Stimulated activated naive CD8-positive, alpha-beta T cell treated with anti-CD3 and anti-CD28 coated beads, Interleukin-15, Interleukin-2, amounts not matched to agents 100 ng/mL and 50 ng/mL, for 24 hours (primary cell): ENCODE results near the gene IWS1.
A peak's percentile ranks its signal among the peaks of the same experiment; 100 is the strongest.
"Not testable (repeated sequence)": the region's sequence is repeated elsewhere in the genome, so short reads cannot be mapped to it uniquely, and the experiment has no call there.

Source experiments
- H3K27ac Mint-ChIP-seq: one replicate; pipeline ENCODE4 v1.8.0; 2021; ENCODE audit warnings: mild to moderate bottlenecking, mixed read lengths
- H3K27me3 Mint-ChIP-seq: one replicate; pipeline ENCODE4 v1.8.0; 2021; ENCODE audit warnings: mixed read lengths
- H3K36me3 Mint-ChIP-seq: one replicate; pipeline ENCODE4 v1.8.0; 2021; ENCODE audit warnings: low read depth, mixed read lengths
- H3K4me1 Mint-ChIP-seq: one replicate; pipeline ENCODE4 v1.8.0; 2021; ENCODE audit warnings: low read depth, mixed read lengths
- H3K4me3 Mint-ChIP-seq: one replicate; pipeline ENCODE4 v1.8.0; 2021; ENCODE audit warnings: mild to moderate bottlenecking, mixed read lengths
- H3K9me3 Mint-ChIP-seq: one replicate; pipeline ENCODE4 v1.8.0; 2021; ENCODE audit warnings: mixed read lengths

IWS1 gene

GRCh38 chr2:127545189-127545588 is 18.9 kb upstream of the IWS1 start:
- Mint-ChIP-seq H3K27me3 (peaks cover 26% of the 10 kb centered on the region), H3K4me3 (no peak overlapping the region), H3K9me3 (no peaks in the 10 kb centered on the region), H3K36me3 (no peaks in the 10 kb centered on the region), H3K4me1 (no peaks in the 10 kb centered on the region), H3K27ac (no peak overlapping the region)

GRCh38 chr2:127543013-127543501 is 16.8 kb upstream of the IWS1 start:
- H3K4me1 Mint-ChIP-seq, H3K27ac Mint-ChIP-seq, H3K36me3 Mint-ChIP-seq, H3K9me3 Mint-ChIP-seq, H3K4me3 Mint-ChIP-seq: not testable (repeated sequence)
- peaks cover 23% of the 10 kb centered on the region for H3K27me3 Mint-ChIP-seq

- Mint-ChIP-seq H3K4me1 (no peaks in the 10 kb centered on the region), H3K4me3 (no peak overlapping the region), H3K9me3 (no peaks in the 10 kb centered on the region), H3K27me3 (peaks cover 17% of the 10 kb centered on the region), H3K36me3 (no peaks in the 10 kb centered on the region), H3K27ac (no peak overlapping the region)
Measured at GRCh38 chr2:127542231-127542630, 15.9 kb upstream of the IWS1 start.

- Mint-ChIP-seq H3K27ac (no peak overlapping the region), H3K27me3 (peaks cover 12% of the 10 kb centered on the region), H3K4me3 (no peak overlapping the region), H3K36me3 (no peaks in the 10 kb centered on the region), H3K9me3 (no peaks in the 10 kb centered on the region), H3K4me1 (no peaks in the 10 kb centered on the region)
Measured at GRCh38 chr2:127541809-127542208, 15.5 kb upstream of the IWS1 start.

DNA sequence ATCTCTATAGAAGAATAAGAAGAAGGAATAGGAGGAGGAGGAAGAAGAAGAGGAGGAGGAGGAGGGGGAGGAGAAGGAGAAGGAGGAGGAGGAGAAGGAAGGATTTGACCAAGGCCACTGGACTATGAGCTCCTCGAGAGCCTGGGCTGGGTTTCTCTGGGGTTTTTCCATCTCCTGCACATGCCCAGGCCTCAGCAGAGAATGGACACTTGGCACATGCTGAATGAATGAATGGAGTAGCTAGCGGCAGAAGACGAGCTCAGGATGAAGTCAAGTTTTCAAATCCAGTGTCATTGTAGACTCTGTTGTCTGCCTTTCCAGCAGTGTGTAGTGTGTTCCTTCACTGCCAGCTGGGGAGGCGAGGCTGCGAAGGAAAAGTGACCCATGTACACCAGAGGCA is 11.4 kb upstream of the IWS1 start:
- Mint-ChIP-seq H3K27ac (no peak overlapping the region), H3K9me3 (no peaks in the 10 kb centered on the region), H3K4me1 (no peaks in the 10 kb centered on the region), H3K4me3 (no peak overlapping the region), H3K36me3 (no peaks in the 10 kb centered on the region), H3K27me3 (peaks cover 9% of the 10 kb centered on the region)

DNA sequence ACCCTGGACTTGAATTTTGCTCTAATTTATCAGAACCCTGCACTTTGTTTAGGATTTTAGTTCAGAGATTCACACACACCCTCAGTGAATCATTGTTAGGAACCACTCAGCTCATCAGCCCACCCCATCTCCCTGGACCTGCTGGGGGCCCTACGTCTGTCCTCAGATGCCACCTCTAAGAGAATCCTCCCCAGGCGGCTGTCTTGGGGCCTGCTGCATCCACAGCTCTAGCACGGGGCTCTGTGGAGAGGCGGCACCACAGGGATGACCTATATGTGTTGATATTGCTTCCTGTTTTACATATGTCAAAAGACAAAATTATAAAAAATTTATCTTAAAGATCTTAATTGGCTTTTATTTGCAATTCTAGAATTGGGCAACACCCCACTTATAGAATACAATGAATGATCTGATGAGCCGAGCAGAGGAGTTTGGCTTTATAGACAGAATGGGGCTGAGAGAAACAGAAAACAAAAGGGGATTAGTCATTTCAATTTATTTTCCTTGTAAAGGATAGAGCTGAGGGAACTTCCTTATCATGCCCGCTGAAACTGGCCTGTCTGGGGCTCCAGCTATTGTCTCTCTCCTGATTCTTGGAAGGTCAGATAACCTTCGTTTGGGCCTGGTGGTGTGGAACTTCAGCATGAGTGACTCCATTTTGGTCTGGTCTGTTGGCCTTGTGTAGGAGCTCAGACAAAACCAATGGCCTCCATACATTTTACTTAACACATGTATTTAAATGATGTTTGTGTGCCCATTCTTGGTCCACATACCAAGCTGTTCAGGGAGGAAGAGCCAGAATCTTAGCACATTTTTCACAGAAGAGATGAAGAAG is 10.6 kb upstream of the IWS1 start:
- H3K4me3 Mint-ChIP-seq: no peak overlapping the region
- H3K4me1 Mint-ChIP-seq: no peaks in the 10 kb centered on the region

GRCh38 chr2:127535918-127536317 is 9.6 kb upstream of the IWS1 start:
- no peaks in the 10 kb centered on the region for H3K9me3 Mint-ChIP-seq
- H3K27me3 Mint-ChIP-seq: peaks cover 6% of the 10 kb centered on the region
- H3K36me3 Mint-ChIP-seq: no peaks in the 10 kb centered on the region
- no peaks in the 10 kb centered on the region for H3K4me1 Mint-ChIP-seq
- no peak overlapping the region for H3K4me3 Mint-ChIP-seq
- no peak overlapping the region for H3K27ac Mint-ChIP-seq

More for the DNA sequence above, 10.6 kb upstream of the IWS1 start:
- peaks cover 6% of the 10 kb centered on the region for H3K27me3 Mint-ChIP-seq
- H3K36me3 Mint-ChIP-seq: no peaks in the 10 kb centered on the region
- no peak overlapping the region for H3K27ac Mint-ChIP-seq
- H3K9me3 Mint-ChIP-seq: no peaks in the 10 kb centered on the region

DNA sequence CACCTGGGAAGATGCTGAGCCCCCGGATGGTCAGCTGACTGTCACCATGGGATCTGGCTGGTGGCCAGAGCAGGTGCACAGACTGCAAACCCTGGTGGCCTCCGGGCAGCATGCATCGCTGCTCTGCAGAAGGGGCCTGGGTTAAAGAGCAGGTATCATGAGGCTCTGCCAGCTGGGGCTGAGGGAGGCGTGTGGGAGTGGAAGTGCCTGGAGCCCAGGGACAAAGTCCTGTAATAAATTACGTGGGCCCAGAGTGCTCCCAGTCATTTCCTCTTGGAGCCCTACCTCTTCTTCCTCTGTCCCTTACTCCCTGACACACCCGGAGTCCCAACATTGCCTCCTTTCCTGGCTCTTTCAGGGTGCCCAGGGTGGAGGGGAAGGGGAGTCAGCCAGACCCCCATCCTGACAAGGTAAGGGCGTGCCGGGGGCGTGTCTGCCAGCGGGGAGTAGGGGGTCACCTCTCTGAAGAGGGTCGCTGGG is 9.2 kb upstream of the IWS1 start, which contains the start of gene MYO7B:
MYO7B (plus strand) TSS at position 262 of the 480 bp plus-strand sequence. CDS start 24,040 bp downstream, outside the sequence.
- H3K36me3 Mint-ChIP-seq: no peaks in the 10 kb centered on the region
- no peak within 1 kb of the TSS for H3K27ac Mint-ChIP-seq
- no peaks in the 10 kb centered on the region for H3K4me1 Mint-ChIP-seq
- H3K9me3 Mint-ChIP-seq: no peaks in the 10 kb centered on the region
- H3K4me3 Mint-ChIP-seq: no peak within 1 kb of the TSS
- peaks cover 6% of the 10 kb centered on the region for H3K27me3 Mint-ChIP-seq

DNA sequence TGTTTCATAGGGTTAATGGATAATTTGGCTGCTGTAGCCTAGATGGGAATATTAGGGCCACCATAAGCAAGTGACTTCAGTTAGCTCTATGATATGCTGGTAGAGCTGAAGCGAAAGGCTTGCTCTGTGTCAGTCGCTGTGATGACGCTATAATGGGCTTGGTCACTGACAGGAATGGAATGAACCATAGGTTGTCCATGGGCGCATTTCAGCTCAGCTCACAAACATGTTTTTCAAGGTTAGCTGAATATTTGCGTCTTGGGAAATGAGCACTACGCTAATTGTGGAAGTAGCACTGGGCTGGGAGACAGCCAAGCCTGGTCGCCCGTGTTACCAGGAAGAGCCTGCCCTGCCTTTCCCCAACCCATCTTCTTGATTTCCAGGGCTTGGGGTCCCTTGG is 6.0 kb upstream of the IWS1 start:
- no peak overlapping the region for H3K27ac Mint-ChIP-seq
- peaks cover 3% of the 10 kb centered on the region for H3K4me1 Mint-ChIP-seq
- H3K4me3 Mint-ChIP-seq: no peak overlapping the region
- H3K9me3 Mint-ChIP-seq: no peaks in the 10 kb centered on the region
- H3K27me3 Mint-ChIP-seq: no peaks in the 10 kb centered on the region
- no peaks in the 10 kb centered on the region for H3K36me3 Mint-ChIP-seq

DNA sequence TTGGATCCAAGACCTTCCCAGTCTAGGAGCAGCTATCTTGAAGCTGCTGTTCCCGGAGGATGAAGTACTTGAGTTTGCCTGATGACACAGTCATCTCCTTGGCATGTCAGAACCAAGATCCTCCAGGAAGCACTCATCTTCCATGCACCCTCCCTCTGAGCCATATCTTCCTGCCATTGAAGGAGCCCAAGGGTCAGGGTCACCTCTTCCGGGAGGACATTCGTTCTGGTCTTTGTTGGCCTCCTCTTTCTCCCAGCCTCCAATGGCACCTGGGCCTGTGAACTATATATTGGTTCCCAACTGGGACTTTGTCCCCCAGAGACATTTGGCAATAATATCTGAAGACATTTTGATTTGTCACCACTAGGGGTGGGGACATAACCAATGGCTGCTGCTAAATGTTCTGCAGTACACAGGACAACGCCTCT is 4.9 kb upstream of the IWS1 start:
- Mint-ChIP-seq H3K36me3 (no peaks in the 10 kb centered on the region), H3K9me3 (no peaks in the 10 kb centered on the region), H3K27me3 (no peaks in the 10 kb centered on the region), H3K27ac (no peak overlapping the region), H3K4me3 (no peak overlapping the region), H3K4me1 (peaks cover 11% of the 10 kb centered on the region)

DNA sequence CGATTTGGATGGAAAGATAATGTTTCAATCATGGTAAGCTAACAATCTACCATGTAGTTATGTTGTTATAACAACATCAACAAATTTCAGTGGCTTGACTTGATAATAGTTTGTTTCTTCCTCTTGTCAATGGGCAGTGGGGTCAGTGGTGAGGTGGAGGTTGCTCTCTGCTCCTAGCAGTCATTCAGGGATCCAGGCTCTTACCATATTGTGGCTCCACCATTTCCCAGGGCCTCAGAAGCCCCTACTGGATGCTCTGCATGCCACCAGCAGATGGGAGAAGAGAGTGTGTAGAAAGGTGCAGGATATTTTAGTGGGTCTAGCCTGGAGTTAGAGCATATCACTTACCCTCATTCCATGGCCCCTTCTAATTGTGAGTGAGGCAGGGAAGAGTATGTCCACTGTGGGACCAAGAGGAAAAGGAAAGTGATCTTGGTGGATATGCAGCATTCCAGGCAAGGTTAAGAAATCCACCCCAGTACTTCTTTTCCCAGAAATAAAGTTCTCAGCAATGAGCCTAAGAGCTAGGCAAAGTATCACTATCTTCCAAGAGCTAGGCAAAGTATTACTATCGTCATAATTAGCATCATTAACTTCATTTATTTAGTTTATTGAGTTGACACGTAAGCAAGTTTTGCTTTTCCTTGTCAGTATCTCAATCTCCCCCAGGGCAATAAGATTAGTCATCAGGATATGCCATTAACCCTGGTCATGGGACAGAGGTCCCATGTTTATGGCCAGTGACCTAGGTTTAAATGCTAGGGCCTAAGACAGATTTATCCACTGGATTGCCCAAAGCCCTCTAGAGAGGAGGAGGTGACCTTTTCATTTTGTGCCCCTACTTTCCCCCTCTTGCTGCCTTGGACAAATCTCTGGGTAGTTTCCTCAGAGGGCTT is 4.2 kb upstream of the IWS1 start:
- Mint-ChIP-seq H3K9me3 (no peaks in the 10 kb centered on the region), H3K36me3 (no peaks in the 10 kb centered on the region), H3K27me3 (no peaks in the 10 kb centered on the region), H3K4me1 (peaks cover 14% of the 10 kb centered on the region), H3K27ac (no peak overlapping the region), H3K4me3 (no peak overlapping the region)

DNA sequence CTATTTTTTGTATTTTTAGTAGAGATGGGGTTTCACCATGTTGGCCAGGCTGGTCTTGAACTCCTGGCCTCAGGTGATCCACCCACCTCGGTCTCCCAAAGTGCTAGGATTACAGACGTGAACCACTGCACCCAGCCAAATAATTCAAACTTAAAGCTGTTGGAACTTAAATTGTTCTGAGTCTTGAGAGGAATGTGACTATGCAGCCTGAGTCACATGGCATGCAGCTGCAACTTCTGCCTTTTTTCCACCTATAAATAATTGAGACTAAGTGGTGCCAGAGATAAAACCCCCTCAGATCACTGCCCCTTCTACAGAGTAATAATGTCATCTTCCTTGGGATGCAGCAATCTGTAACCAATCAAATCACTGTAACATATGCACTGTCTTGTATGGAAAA is 3.1 kb upstream of the IWS1 start:
- H3K4me3 Mint-ChIP-seq, H3K9me3 Mint-ChIP-seq, H3K27me3 Mint-ChIP-seq, H3K27ac Mint-ChIP-seq, H3K36me3 Mint-ChIP-seq: not testable (repeated sequence)
- peaks cover 23% of the 10 kb centered on the region for H3K4me1 Mint-ChIP-seq

GRCh38 chr2:127528487-127528886 is 2.2 kb upstream of the IWS1 start:
- Mint-ChIP-seq H3K36me3 (peaks cover 6% of the 10 kb centered on the region), H3K9me3 (no peaks in the 10 kb centered on the region), H3K27me3 (no peaks in the 10 kb centered on the region), H3K4me3 (no peak overlapping the region), H3K4me1 (peaks cover 30% of the 10 kb centered on the region), H3K27ac (no peak overlapping the region)

GRCh38 chr2:127527001-127527804 is 914 bp upstream of the IWS1 start:
- Mint-ChIP-seq H3K27ac (peak overlapping the region; percentile 98), H3K4me3 (peak overlapping the region; percentile 96), H3K27me3 (no peaks in the 10 kb centered on the region), H3K9me3 (no peaks in the 10 kb centered on the region), H3K36me3 (peaks cover 16% of the 10 kb centered on the region), H3K4me1 (peaks cover 38% of the 10 kb centered on the region)
